Activated naive CD4-positive, alpha-beta T cell treated with anti-CD3 and anti-CD28 coated beads, Interleukin-2, amount 50 U/mL, for 24 hours (primary cell): Measurements from ENCODE around the gene FCRL2.
A peak's percentile ranks its signal among the peaks of the same experiment; 100 is the strongest.

ENCODE experiments used
- H3K27ac Mint-ChIP-seq: one replicate; pipeline ENCODE4 v1.8.0; 2021; ENCODE audit warnings: mild to moderate bottlenecking, mixed read lengths
- H3K27me3 Mint-ChIP-seq: one replicate; pipeline ENCODE4 v1.8.0; 2021; ENCODE audit warnings: mixed read lengths
- H3K36me3 Mint-ChIP-seq: one replicate; pipeline ENCODE4 v1.8.0; 2021; ENCODE audit warnings: mixed read lengths
- H3K4me1 Mint-ChIP-seq: one replicate; pipeline ENCODE4 v1.8.0; 2021; ENCODE audit warnings: mixed read lengths
- H3K4me3 Mint-ChIP-seq: one replicate; pipeline ENCODE4 v1.8.0; 2021; ENCODE audit warnings: mild to moderate bottlenecking, mixed read lengths
- H3K9me3 Mint-ChIP-seq: one replicate; pipeline ENCODE4 v1.8.0; 2021; ENCODE audit warnings: mixed read lengths

Gene FCRL2

DNA sequence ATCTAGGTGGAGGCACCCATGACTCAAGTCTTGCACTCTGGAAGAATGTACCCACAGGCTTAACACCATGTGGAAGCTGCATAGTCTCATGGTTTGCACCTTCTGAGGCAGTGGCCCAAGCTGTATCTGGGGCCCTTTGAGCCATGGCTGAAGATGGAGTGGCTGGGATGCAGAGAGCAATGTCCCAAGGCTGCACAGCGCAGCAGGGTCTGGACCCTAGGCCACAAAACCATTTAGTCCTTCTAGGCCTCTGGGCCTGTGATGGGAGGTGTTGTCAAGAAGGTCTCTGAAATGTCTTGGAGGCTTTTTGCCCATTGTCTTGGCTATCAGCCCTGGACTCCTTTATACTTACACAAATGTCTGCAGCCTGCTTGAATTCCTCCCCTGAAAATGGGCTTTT, 54.9 kb downstream of the FCRL2 start:
- Mint-ChIP-seq H3K4me3 (no peak overlapping the region), H3K27me3 (peaks cover 9% of the 10 kb centered on the region), H3K27ac (no peak overlapping the region), H3K9me3 (peaks cover 7% of the 10 kb centered on the region), H3K4me1 (peaks cover 8% of the 10 kb centered on the region), H3K36me3 (no peaks in the 10 kb centered on the region)

GRCh38 chr1:157715736-157716135, 61.2 kb downstream of the FCRL2 start:
- H3K36me3 Mint-ChIP-seq, result no peaks in the 10 kb centered on the region
- H3K4me3 Mint-ChIP-seq, result no peak overlapping the region
- no peak overlapping the region for H3K27ac Mint-ChIP-seq
- H3K4me1 Mint-ChIP-seq, result no peaks in the 10 kb centered on the region
- H3K27me3 Mint-ChIP-seq, result peaks cover 4% of the 10 kb centered on the region
- peaks cover 5% of the 10 kb centered on the region for H3K9me3 Mint-ChIP-seq

- Mint-ChIP-seq H3K4me1 (no peaks in the 10 kb centered on the region), H3K36me3 (no peaks in the 10 kb centered on the region), H3K27me3 (no peaks in the 10 kb centered on the region), H3K9me3 (peaks cover 5% of the 10 kb centered on the region), H3K4me3 (no peak overlapping the region), H3K27ac (no peak overlapping the region)
Measured at GRCh38 chr1:157711802-157712201, 65.1 kb downstream of the FCRL2 start.

DNA sequence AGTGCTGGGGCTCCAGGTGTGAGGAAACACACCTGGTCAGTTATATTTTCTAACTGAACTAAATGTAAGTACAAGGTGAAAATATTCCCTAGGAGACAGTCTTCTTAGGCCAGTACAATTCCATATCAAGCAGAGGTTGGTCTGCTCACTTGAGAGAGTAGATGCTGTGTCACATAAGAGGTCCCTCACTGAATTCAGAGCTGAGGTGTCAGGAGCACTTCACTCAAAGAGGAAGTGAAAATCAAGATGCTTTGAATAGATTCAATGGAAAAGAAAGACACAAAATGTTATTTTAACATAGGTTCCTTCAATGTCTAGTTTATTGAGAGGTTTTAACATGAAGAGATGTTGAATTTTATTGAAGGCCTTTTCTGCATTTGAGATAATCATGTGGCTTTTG, 72.1 kb downstream of the FCRL2 start:
- Mint-ChIP-seq H3K27ac (no peak overlapping the region), H3K9me3 (peaks cover 6% of the 10 kb centered on the region), H3K36me3 (no peaks in the 10 kb centered on the region), H3K4me3 (no peak overlapping the region), H3K27me3 (peaks cover 3% of the 10 kb centered on the region), H3K4me1 (no peaks in the 10 kb centered on the region)

GRCh38 chr1:157703981-157704380, 73.0 kb downstream of the FCRL2 start:
- H3K4me3 Mint-ChIP-seq, result no peak overlapping the region

GRCh38 chr1:157702308-157702825, 74.6 kb downstream of the FCRL2 start:
- H3K4me1 Mint-ChIP-seq, result no peaks in the 10 kb centered on the region
- H3K36me3 Mint-ChIP-seq, result no peaks in the 10 kb centered on the region
- H3K27ac Mint-ChIP-seq, result no peak overlapping the region
- H3K27me3 Mint-ChIP-seq, result peaks cover 6% of the 10 kb centered on the region
- H3K4me3 Mint-ChIP-seq, result no peak overlapping the region
- peaks cover 6% of the 10 kb centered on the region for H3K9me3 Mint-ChIP-seq

More at GRCh38 chr1:157703981-157704380, 73.0 kb downstream of the FCRL2 start:
- Mint-ChIP-seq H3K9me3 (peaks cover 6% of the 10 kb centered on the region), H3K36me3 (no peaks in the 10 kb centered on the region), H3K27me3 (peaks cover 3% of the 10 kb centered on the region), H3K4me1 (no peaks in the 10 kb centered on the region), H3K27ac (no peak overlapping the region)

DNA sequence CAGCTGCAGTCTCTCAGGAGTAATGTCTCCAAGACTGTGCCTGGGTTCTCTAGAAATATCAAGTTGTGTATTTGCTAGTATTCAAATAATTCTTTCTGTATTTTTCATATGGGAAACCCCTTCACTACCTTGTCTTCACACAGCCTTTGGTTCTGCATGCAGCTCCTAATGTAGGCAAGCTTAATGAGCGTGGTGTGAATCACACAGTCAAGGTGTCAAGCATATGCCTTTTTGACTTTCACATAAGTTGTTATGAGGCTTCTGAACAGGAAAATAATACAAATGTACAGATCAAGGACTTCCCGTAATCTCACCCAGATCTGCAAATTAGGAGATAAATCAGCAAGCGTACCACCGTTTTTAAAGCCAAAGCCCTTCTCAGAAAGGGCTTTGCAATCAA, 76.2 kb downstream of the FCRL2 start, which contains the start of gene FCRL3:
FCRL3 (minus strand) TSS at position 38 of the 400 bp plus-strand sequence. CDS start 280 bp downstream, outside the sequence.
- Mint-ChIP-seq H3K36me3 (no peaks in the 10 kb centered on the region), H3K4me1 (no peaks in the 10 kb centered on the region), H3K27ac (no peak within 1 kb of the TSS), H3K4me3 (peak within 1 kb of the TSS; percentile 27), H3K27me3 (peaks cover 5% of the 10 kb centered on the region), H3K9me3 (no peaks in the 10 kb centered on the region)

DNA sequence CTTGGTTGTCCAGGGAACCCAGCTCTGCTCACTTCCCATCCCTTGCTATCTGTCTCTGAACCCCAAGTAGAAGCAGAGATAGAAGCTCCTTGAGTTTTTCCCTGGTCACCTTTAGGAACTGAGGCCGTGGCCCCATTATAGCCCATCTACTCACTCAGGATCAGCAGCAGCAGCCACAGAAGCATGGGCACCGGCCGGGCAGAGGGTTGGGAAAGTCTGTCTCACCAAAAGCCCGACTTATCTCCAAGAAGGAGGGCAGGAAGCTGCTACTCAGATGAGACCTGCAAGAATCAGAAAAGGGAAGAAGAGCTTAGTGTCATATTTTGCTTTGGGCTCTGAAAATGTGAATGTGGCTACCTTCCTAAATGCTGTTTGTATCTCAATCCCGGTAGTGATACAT, 76.6 kb downstream of the FCRL2 start:
- Mint-ChIP-seq H3K27me3 (peaks cover 5% of the 10 kb centered on the region), H3K36me3 (no peaks in the 10 kb centered on the region), H3K4me1 (no peaks in the 10 kb centered on the region), H3K4me3 (no peak overlapping the region), H3K9me3 (no peaks in the 10 kb centered on the region), H3K27ac (no peak overlapping the region)

- Mint-ChIP-seq H3K27me3 (peaks cover 5% of the 10 kb centered on the region), H3K36me3 (no peaks in the 10 kb centered on the region), H3K4me3 (no peak overlapping the region), H3K4me1 (no peaks in the 10 kb centered on the region), H3K9me3 (no peaks in the 10 kb centered on the region), H3K27ac (no peak overlapping the region)
Measured at GRCh38 chr1:157697781-157698569, 79.0 kb downstream of the FCRL2 start.

- Mint-ChIP-seq H3K4me1 (no peaks in the 10 kb centered on the region), H3K36me3 (no peaks in the 10 kb centered on the region), H3K9me3 (no peaks in the 10 kb centered on the region), H3K4me3 (no peak overlapping the region), H3K27ac (no peak overlapping the region), H3K27me3 (peaks cover 5% of the 10 kb centered on the region)
Measured at GRCh38 chr1:157696966-157697628, 79.8 kb downstream of the FCRL2 start.
